ENCODE measurements around the gene CASP8. TPM values are rescaled to one million over a fixed set of nuclear protein-coding genes. Genes with fewer than 3 reads are reported as not detected.

Gene CASP8
- total RNA-seq (2011; cell fraction: chromatin; rRNA removed; ENCODE audit: low replicate concordance), result 15.2 and 30.8 TPM in 2 replicates
- 10.2 and 12.5 TPM in 2 replicates for total RNA-seq (2011; cell fraction: nucleolus; rRNA removed)
- total RNA-seq (2011; cell fraction: nucleoplasm; rRNA removed), result 12.8 and 16.9 TPM in 2 replicates
- total RNA-seq (2014; rRNA removed) (20.9 and 23.2 TPM in 2 replicates), total RNA-seq (2014; rRNA removed; fragmentation: Illumina TruSeq; extraction: Trizol) (27.7 and 32.8 TPM in 2 replicates), total RNA-seq (2015; rRNA removed; fragmentation: Illumina TruSeq; extraction: Trizol) (27.7 and 31.4 TPM in 2 replicates), total RNA-seq (2021) (17.9 and 21.6 TPM in 2 replicates), polyA plus RNA-seq (2011; rRNA removed) (15.1 and 16.6 TPM in 2 replicates), polyA plus RNA-seq (2014; fragmentation: Illumina TruSeq; extraction: Trizol) (20.7 and 24.8 TPM in 2 replicates), polyA plus RNA-seq (2014; fragmentation: Nextera tagmentation; extraction: Ambion mirVana) (10 to 100 TPM; 10.2 to 19.3 TPM), polyA plus RNA-seq (2014; rRNA removed) (15.5 and 19.4 TPM in 2 replicates), polyA minus RNA-seq (2011; rRNA and poly(A)+ RNA removed) (22.1 and 23.8 TPM in 2 replicates), Bru-seq, nascent RNA (percentile 72 among the genes with signal in this experiment), BruChase-seq, experiment 1, labeled RNA remaining after a 2-hour chase (percentile 70 among the genes with signal in this experiment), BruChase-seq, experiment 2, labeled RNA remaining after a 6-hour chase (percentile 66 among the genes with signal in this experiment)
- polyA plus RNA-seq (2011; cell fraction: cytosol; rRNA removed), result 7.0 and 11.9 TPM in 2 replicates
- polyA plus RNA-seq (2011; cell fraction: nucleus; rRNA removed), result 19.5 and 20.9 TPM in 2 replicates
- 15.1 and 20.9 TPM in 2 replicates for polyA plus RNA-seq (2012)
- 7.6 and 10.8 TPM in 2 replicates for polyA minus RNA-seq (2011; cell fraction: cytosol; rRNA and poly(A)+ RNA removed)
- 9.6 and 14.7 TPM in 2 replicates for polyA minus RNA-seq (2011; cell fraction: nucleus; rRNA and poly(A)+ RNA removed)
- long read RNA-seq, experiment 1, partial matches to known transcripts, result 4 of 55 reads
- long read RNA-seq, experiment 1, other reads (novel, unspliced or antisense), result 43 of 55 reads
- long read RNA-seq, experiment 2, partial matches to known transcripts, result 0 of 13 reads
- long read RNA-seq, experiment 2, other reads (novel, unspliced or antisense), result 12 of 13 reads
- long read RNA-seq, experiment 3, partial matches to known transcripts, result 0 of 6 reads
- long read RNA-seq, experiment 3, other reads (novel, unspliced or antisense), result 4 of 6 reads

DNA sequence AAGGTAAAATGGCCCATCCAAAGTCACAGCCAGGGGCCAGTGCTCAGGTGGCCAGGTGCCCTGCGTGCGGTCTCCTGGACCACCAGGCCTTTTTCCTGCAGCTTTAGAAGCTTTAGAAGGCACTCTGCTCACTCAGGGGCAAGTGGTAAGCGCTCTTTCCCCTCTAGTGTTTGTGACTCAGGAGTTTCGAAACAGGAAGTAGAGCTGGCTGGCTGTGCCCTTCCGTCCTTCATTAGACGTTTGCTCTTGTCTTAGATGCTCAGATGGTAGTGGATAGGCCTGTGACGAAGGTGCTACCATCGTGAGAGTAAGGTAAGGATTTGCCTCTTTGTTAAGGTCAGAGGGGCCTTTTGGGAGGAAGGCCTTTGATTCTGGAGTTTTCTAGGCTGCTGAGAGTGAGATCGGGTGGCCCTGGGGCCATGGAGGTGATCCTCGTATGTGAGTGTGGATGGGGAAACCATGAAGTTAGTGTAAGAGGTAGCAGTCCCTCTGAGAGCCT is at the start of gene CASP8:
Gene CASP8, plus strand, starts transcription at position 235 of the 499 bp plus-strand sequence. CDS start 5,951 bp downstream, outside the sequence.
- 15% methylated on average over 10 of the region's 10 CpGs for WGBS (ENCODE audit: insufficient coverage, low coverage, missing lambda C conversion rate)
- no peaks in the 10 kb centered on the region for H3K9me1 ChIP-seq (ENCODE audit: control insufficient read depth, insufficient read depth, low read length)
- POLR2A ChIA-PET, result interaction anchor here (1.1 to 1.8 kb wide), 2 partner anchors 16 to 28 kb away, joined by 3 to 5 read pairs; no protein-coding TSS in a partner anchor
- peaks cover 17 to 35% of the 10 kb centered on the region in 2 experiments for H3K4me1 ChIP-seq (replicated peaks in 1 of 2; ENCODE audit: control insufficient read depth in 2 of 2, insufficient read depth in 2 of 2, low read length in 2 of 2)
- H4K20me1 ChIP-seq (replicated peaks; ENCODE audit: control insufficient read depth, insufficient read depth, low read length), result no peaks in the 10 kb centered on the region
- peak; percentile 85 for FAIRE-seq
- H3K27ac ChIP-seq (ENCODE audit: extremely low read depth, low read depth, low read length), result peak within 1 kb of the TSS; percentile 98
- intact Hi-C loops (cut with micrococcal nuclease) (no loop called here), in situ Hi-C loops (cut with MboI) (no loop called here)
- H3K36me3 ChIP-seq (ENCODE audit: control insufficient read depth, insufficient read depth, low read length), result no peaks in the 10 kb centered on the region
- peak within 1 kb of the TSS; percentile 50 for H3K4me3 ChIP-seq
- H3K4me2 ChIP-seq (ENCODE audit: insufficient read depth, low read length), result peak within 1 kb of the TSS; percentile 88
- peak; percentile 47 for ATAC-seq
- peak within 1 kb of the TSS; percentile 83 for H2AFZ ChIP-seq (ENCODE audit: low read depth, low read length)
- peaks cover 69% of the 10 kb centered on the region for H3K79me2 ChIP-seq (ENCODE audit: control insufficient read depth, insufficient read depth, low read length)
- no peaks in the 10 kb centered on the region for H3K27me3 ChIP-seq (ENCODE audit: control insufficient read depth in 2 of 2, insufficient read depth in 2 of 2, low read length in 2 of 2)
- DNase-seq (ENCODE audit: extremely low read depth in 1 of 4, low spot score in 3 of 4), result peak in 2 of 4 experiments; percentile 34 to 66
- CTCF ChIA-PET (ENCODE audit: low intra/inter-chr PET ratio), result no interaction called here
- H3K9me3 ChIP-seq (replicated peaks; ENCODE audit: control insufficient read depth, insufficient read depth, low read depth, low read length), result no peaks in the 10 kb centered on the region
- no TSS peak for BruUV-seq (replicated peaks)
- peak within 1 kb of the TSS; percentile 74 to 79; a peak in 3 of 4 replicates for H3K9ac ChIP-seq (ENCODE audit: insufficient read depth in 1 of 2, low read depth in 2 of 2, low read length in 2 of 2)
- TF ChIP-seq HDAC2 (IDR thresholded peaks at IDR 0.05) (peak; percentile 26; the same call in 1 of the 2 replicates), ESRRA (IDR thresholded peaks at IDR 0.05; ENCODE audit: borderline replicate concordance, low read depth) (peak; percentile 60; the same call in 1 of the 2 replicates), RBM34 (IDR thresholded peaks at IDR 0.05; ENCODE audit: borderline replicate concordance, insufficient read depth, low read length) (no peak), SMARCA5 (IDR thresholded peaks at IDR 0.05) (no peak), RNF2 (IDR thresholded peaks at IDR 0.05) (no peak), KAT2B (IDR thresholded peaks at IDR 0.05; ENCODE audit: low read depth, low read length) (no peak), ZNF175 (CRISPR knock-in tag; IDR thresholded peaks at IDR 0.05; ENCODE audit: low read depth) (0 out of 2 replicates have a peak, but pooled peaks have one; percentile 24), CEBPG (CRISPR knock-in tag; IDR thresholded peaks at IDR 0.05) (no peak; the same call in 1 of the 2 replicates), CEBPG (tag; conservative IDR thresholded peaks at IDR 0.05 in 1 of 2, IDR thresholded peaks at IDR 0.05 in 1 of 2) (0 out of 4 replicates have a peak, but pooled peaks of 1 of the 2 experiments have one; percentile 24), POLR2B (IDR thresholded peaks at IDR 0.05; ENCODE audit: low read depth, partially characterized antibody) (peak; percentile 33), NR2C1 (IDR thresholded peaks at IDR 0.05) (no peak), NR2C1 (tag; IDR thresholded peaks at IDR 0.05) (peak; percentile 10; the same call in 1 of the 2 replicates), ATF1 (CRISPR knock-in tag; IDR thresholded peaks at IDR 0.05) (no peak), ATF1 (tag; IDR thresholded peaks at IDR 0.05) (0 out of 2 replicates have a peak, but pooled peaks have one; percentile 23), CXXC5 (CRISPR knock-in tag; IDR thresholded peaks at IDR 0.05) (peak; percentile 39), DMBX1 (CRISPR knock-in tag; IDR thresholded peaks at IDR 0.05; ENCODE audit: borderline replicate concordance) (peak; percentile 33; the same call in 1 of the 2 replicates), SNIP1 (IDR thresholded peaks at IDR 0.05; ENCODE audit: low read depth) (no peak)
- TF ChIP-seq, protein P1, sequence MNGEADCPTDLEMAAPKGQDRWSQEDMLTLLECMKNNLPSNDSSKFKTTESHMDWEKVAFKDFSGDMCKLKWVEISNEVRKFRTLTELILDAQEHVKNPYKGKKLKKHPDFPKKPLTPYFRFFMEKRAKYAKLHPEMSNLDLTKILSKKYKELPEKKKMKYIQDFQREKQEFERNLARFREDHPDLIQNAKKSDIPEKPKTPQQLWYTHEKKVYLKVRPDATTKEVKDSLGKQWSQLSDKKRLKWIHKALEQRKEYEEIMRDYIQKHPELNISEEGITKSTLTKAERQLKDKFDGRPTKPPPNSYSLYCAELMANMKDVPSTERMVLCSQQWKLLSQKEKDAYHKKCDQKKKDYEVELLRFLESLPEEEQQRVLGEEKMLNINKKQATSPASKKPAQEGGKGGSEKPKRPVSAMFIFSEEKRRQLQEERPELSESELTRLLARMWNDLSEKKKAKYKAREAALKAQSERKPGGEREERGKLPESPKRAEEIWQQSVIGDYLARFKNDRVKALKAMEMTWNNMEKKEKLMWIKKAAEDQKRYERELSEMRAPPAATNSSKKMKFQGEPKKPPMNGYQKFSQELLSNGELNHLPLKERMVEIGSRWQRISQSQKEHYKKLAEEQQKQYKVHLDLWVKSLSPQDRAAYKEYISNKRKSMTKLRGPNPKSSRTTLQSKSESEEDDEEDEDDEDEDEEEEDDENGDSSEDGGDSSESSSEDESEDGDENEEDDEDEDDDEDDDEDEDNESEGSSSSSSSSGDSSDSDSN (IDR thresholded peaks at IDR 0.05; ENCODE audit: borderline replicate concordance in 1 of 2, low read depth in 2 of 2, low read length in 2 of 2), result 0 out of 4 replicates have a peak, but pooled peaks of 1 of the 2 experiments have one; percentile 44
